ENCODE data around the gene ARCN1. TPM values are rescaled to one million over a fixed set of nuclear protein-coding genes. Genes with fewer than 3 reads are reported as not detected.

ARCN1 gene
- total RNA-seq, 4 donors from 2014 or later, result 89.7 to 135 (median 117) TPM

- no peak for TF ChIP-seq CTCF (IDR thresholded peaks at IDR 0.05)
- ATAC-seq (ENCODE audit: low FRiP score) (no peak), DNase-seq (ENCODE audit: low spot score) (no peak)
Measured at GRCh38 chr11:118632577-118633318, 60.5 kb downstream of the ARCN1 start.

GRCh38 chr11:118633319-118633690, 61.1 kb downstream of the ARCN1 start:
- no peak for ATAC-seq (ENCODE audit: low FRiP score)

GRCh38 chr11:118633979-118634378, 61.8 kb downstream of the ARCN1 start:
- ATAC-seq (ENCODE audit: low FRiP score) (no peak), DNase-seq (ENCODE audit: low spot score) (no peak)
- TF ChIP-seq CTCF (IDR thresholded peaks at IDR 0.05), result no peak

More at GRCh38 chr11:118633319-118633690, 61.1 kb downstream of the ARCN1 start:
- no peak for DNase-seq (ENCODE audit: low spot score)
- no peak for TF ChIP-seq CTCF (IDR thresholded peaks at IDR 0.05)

- peak; percentile 80 for ATAC-seq (ENCODE audit: low FRiP score)
- no peak for DNase-seq (ENCODE audit: low spot score)
- TF ChIP-seq CTCF (IDR thresholded peaks at IDR 0.05), result no peak
Measured at GRCh38 chr11:118634431-118635236, 62.4 kb downstream of the ARCN1 start.

- TF ChIP-seq CTCF (IDR thresholded peaks at IDR 0.05), result no peak
- ATAC-seq (ENCODE audit: low FRiP score), result no peak
- no peak for DNase-seq (ENCODE audit: low spot score)
Measured at GRCh38 chr11:118635237-118635591, 63.0 kb downstream of the ARCN1 start.

- no peak for DNase-seq (ENCODE audit: low spot score)
- no peak for ATAC-seq (ENCODE audit: low FRiP score)
- no peak for TF ChIP-seq CTCF (IDR thresholded peaks at IDR 0.05)
Measured at GRCh38 chr11:118635642-118636041, 63.4 kb downstream of the ARCN1 start.

All from omental fat pad (tissue), 4 donors.